ENCODE measurements around the gene SRC. TPM values are rescaled to one million over a fixed set of nuclear protein-coding genes. Genes with fewer than 3 reads are reported as not detected.
"Not testable (repeated sequence)": the region's sequence is repeated elsewhere in the genome, so short reads cannot be mapped to it uniquely, and the experiment has no call there.

The SRC gene
- total RNA-seq, 1 experiment from 2014 or later, result 42.3 TPM

GRCh38 chr20:37339208-37339607 is 6.7 kb upstream of the SRC start (continued):
- TF ChIP-seq REST (IDR thresholded peaks at IDR 0.05; ENCODE audit: low read depth) (no peak), POLR2A (IDR thresholded peaks at IDR 0.05; ENCODE audit: borderline replicate concordance, extremely low read depth, insufficient read depth, insufficient read length) (no peak), ATF3 (IDR thresholded peaks at IDR 0.05) (no peak), SIN3A (IDR thresholded peaks at IDR 0.05; ENCODE audit: low read depth) (no peak), ELF1 (IDR thresholded peaks at IDR 0.05; ENCODE audit: borderline replicate concordance, low read depth) (no peak)

- H2AFZ ChIP-seq (ENCODE audit: low read depth, low read length, poor library complexity, severe bottlenecking); CTCF ChIA-PET; H3K9me2 ChIP-seq (ENCODE audit: insufficient read depth); BruUV-seq (replicated peaks); DNase-seq (ENCODE audit: low read depth, low spot score); H3K4me2 ChIP-seq (ENCODE audit: low read length); H3K79me2 ChIP-seq (ENCODE audit: insufficient read depth, low read length); ATAC-seq; H3K9me3 ChIP-seq (ENCODE audit: control insufficient read depth in 1 of 2, insufficient read depth in 1 of 2, low read depth in 1 of 2, low read length in 2 of 2); POLR2A ChIA-PET; H3K4me3 ChIP-seq (replicated peaks in 1 of 2; ENCODE audit: low read depth in 1 of 2, low read length in 2 of 2); H3K27me3 ChIP-seq (ENCODE audit: insufficient read depth, low read length); H3K36me3 ChIP-seq (ENCODE audit: control insufficient read depth in 1 of 2, insufficient read depth in 2 of 2, low read length in 2 of 2); H3K27ac ChIP-seq (ENCODE audit: low read depth, low read length); RAD21 ChIA-PET (ENCODE audit: low non-redundant PET in 1 of 2, low total read pairs in 2 of 2, uncharacterized antibody in 2 of 2, unreplicated experiment in 2 of 2); H4K20me1 ChIP-seq (ENCODE audit: insufficient read depth); H3K9ac ChIP-seq (ENCODE audit: low read length): not testable (repeated sequence)
- H3K4me1 ChIP-seq (ENCODE audit: control insufficient read depth in 1 of 2, insufficient read depth in 2 of 2, low read length in 2 of 2), result peaks cover 30 to 41% of the 10 kb centered on the region in 2 experiments
- intact Hi-C loops (cut with micrococcal nuclease), result loop anchor here (5.0 kb wide), 1 partner anchor 42 kb away; no protein-coding TSS in a partner anchor
Observed at GRCh38 chr20:37339764-37340109, 6.2 kb upstream of the SRC start.

Data from HCT116 (cell line).